WERI-Rb-1 (cell line): Measurements from ENCODE around the gene RSPH1.

Experiments used
- DNase-seq: peaks from one replicate; pipeline ENCODE4 v3.0.0-alpha.2; 2020
- H3K27ac ChIP-seq: fragments of 250-450 bp; sonication (Bioruptor Pico); 2 replicates; pipeline ENCODE4 v1.5.1; 2020; ENCODE audit warnings: mild to moderate bottlenecking, moderate library complexity
- H3K27me3 ChIP-seq: fragments of 250-450 bp; sonication (Bioruptor Pico); 2 replicates; pipeline ENCODE4 v1.5.1; 2021; ENCODE audit warnings: mild to moderate bottlenecking, low read depth, moderate library complexity; ENCODE audit not compliant: insufficient read depth, severe bottlenecking
- H3K36me3 ChIP-seq: fragments of 250-450 bp; sonication (Bioruptor Pico); 2 replicates; pipeline ENCODE4 v1.5.1; 2020; ENCODE audit warnings: mild to moderate bottlenecking, moderate library complexity
- H3K4me3 ChIP-seq: 2 replicates; pipeline ENCODE4 v1.5.1; 2011; ENCODE audit warnings: low read depth, mild to moderate bottlenecking, control low read depth, low read length
- H3K9me3 ChIP-seq: fragments of 250-450 bp; sonication (Bioruptor Pico); 2 replicates; pipeline ENCODE4 v1.5.1; 2021; ENCODE audit warnings: mild to moderate bottlenecking, moderate library complexity; ENCODE audit not compliant: severe bottlenecking
- CTCF ChIP-seq: IDR thresholded peaks from 2 replicates; pipeline ENCODE4 v1.5.1; 2011; ENCODE audit warnings: low read depth, mild to moderate bottlenecking, control low read depth, inconsistent platforms, low read length

The RSPH1 gene

GRCh38 chr21:42539342-42539741, 43.3 kb upstream of the RSPH1 start:
- H3K27ac ChIP-seq = no peak overlapping the region
- no peak for DNase-seq
- no peak overlapping the region for H3K4me3 ChIP-seq
- TF ChIP-seq CTCF = no peak
- no peaks in the 10 kb centered on the region for H3K36me3 ChIP-seq
- no peaks in the 10 kb centered on the region for H3K9me3 ChIP-seq
- no peaks in the 10 kb centered on the region for H3K27me3 ChIP-seq

GRCh38 chr21:42538479-42539275, 42.7 kb upstream of the RSPH1 start:
- no peak overlapping the region for H3K27ac ChIP-seq
- no peak for TF ChIP-seq CTCF
- no peaks in the 10 kb centered on the region for H3K27me3 ChIP-seq
- no peaks in the 10 kb centered on the region for H3K9me3 ChIP-seq
- H3K4me3 ChIP-seq = no peak overlapping the region
- no peak for DNase-seq
- no peaks in the 10 kb centered on the region for H3K36me3 ChIP-seq

- Histone ChIP-seq H3K27ac (no peak overlapping the region), H3K27me3 (no peaks in the 10 kb centered on the region), H3K4me3 (no peak overlapping the region), H3K36me3 (no peaks in the 10 kb centered on the region), H3K9me3 (no peaks in the 10 kb centered on the region)
- peak; percentile 85 for TF ChIP-seq CTCF
- DNase-seq = peak; percentile 60
Observed at GRCh38 chr21:42537106-42537742, 41.2 kb upstream of the RSPH1 start.

- no peak overlapping the region for H3K27ac ChIP-seq
Observed at GRCh38 chr21:42536601-42537000, 40.6 kb upstream of the RSPH1 start.

GRCh38 chr21:42535602-42536171, 39.7 kb upstream of the RSPH1 start:
- DNase-seq = no peak
- no peak overlapping the region for H3K4me3 ChIP-seq
- H3K27ac ChIP-seq = no peak overlapping the region
- no peaks in the 10 kb centered on the region for H3K9me3 ChIP-seq
- TF ChIP-seq CTCF = no peak
- no peaks in the 10 kb centered on the region for H3K27me3 ChIP-seq
- no peaks in the 10 kb centered on the region for H3K36me3 ChIP-seq

More at GRCh38 chr21:42536601-42537000, 40.6 kb upstream of the RSPH1 start:
- Histone ChIP-seq H3K4me3 (no peak overlapping the region), H3K36me3 (no peaks in the 10 kb centered on the region), H3K9me3 (no peaks in the 10 kb centered on the region), H3K27me3 (no peaks in the 10 kb centered on the region)
- TF ChIP-seq CTCF = no peak
- no peak for DNase-seq
